ENCODE results near the gene USH1C. TPM values are rescaled to one million over a fixed set of nuclear protein-coding genes. Genes with fewer than 3 reads are reported as not detected.

Gene USH1C
- total and polyA plus RNA-seq, 8 donors = 3.5 to 44.3 (median 8.6) TPM

DNA sequence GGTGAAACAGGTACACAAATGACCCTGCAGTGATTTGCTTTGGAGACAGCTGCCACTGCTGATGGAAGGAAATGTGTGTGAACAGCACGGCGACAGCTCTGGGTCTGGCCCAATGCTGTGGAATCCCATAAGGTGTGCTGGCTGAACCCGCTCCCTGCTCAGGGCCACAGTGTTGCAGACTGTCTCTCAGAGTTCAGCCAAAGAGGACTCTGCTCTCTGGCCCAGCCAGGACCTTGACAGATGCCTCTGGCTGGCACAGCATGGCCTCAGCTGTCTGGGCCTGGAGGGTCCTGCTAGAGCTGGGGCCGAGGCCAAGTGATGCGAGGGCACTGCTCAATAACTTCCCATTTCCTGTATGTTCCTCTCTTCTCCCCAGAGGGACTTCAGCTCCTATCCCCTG lies 62.3 kb downstream of the USH1C start:
- TF ChIP-seq, protein P1, sequence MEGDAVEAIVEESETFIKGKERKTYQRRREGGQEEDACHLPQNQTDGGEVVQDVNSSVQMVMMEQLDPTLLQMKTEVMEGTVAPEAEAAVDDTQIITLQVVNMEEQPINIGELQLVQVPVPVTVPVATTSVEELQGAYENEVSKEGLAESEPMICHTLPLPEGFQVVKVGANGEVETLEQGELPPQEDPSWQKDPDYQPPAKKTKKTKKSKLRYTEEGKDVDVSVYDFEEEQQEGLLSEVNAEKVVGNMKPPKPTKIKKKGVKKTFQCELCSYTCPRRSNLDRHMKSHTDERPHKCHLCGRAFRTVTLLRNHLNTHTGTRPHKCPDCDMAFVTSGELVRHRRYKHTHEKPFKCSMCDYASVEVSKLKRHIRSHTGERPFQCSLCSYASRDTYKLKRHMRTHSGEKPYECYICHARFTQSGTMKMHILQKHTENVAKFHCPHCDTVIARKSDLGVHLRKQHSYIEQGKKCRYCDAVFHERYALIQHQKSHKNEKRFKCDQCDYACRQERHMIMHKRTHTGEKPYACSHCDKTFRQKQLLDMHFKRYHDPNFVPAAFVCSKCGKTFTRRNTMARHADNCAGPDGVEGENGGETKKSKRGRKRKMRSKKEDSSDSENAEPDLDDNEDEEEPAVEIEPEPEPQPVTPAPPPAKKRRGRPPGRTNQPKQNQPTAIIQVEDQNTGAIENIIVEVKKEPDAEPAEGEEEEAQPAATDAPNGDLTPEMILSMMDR (IDR thresholded peaks at IDR 0.05) = no peak
- no peak overlapping the region for H3K4me3 ChIP-seq
- H3K4me1 ChIP-seq = no peaks in the 10 kb centered on the region
- no peaks in the 10 kb centered on the region for H3K9me3 ChIP-seq
- 74 to 83% methylated on average over 5 of the region's 5 CpGs for WGBS, 2 donors
- DNase-seq (no peak), ATAC-seq (no peak), FAIRE-seq (no peak)
- intact Hi-C loops (cut with DNase I) = no loop called here
- no peaks in the 10 kb centered on the region for H3K27me3 ChIP-seq
- H3K36me3 ChIP-seq = no peaks in the 10 kb centered on the region
- H3K27ac ChIP-seq = no peak overlapping the region

DNA sequence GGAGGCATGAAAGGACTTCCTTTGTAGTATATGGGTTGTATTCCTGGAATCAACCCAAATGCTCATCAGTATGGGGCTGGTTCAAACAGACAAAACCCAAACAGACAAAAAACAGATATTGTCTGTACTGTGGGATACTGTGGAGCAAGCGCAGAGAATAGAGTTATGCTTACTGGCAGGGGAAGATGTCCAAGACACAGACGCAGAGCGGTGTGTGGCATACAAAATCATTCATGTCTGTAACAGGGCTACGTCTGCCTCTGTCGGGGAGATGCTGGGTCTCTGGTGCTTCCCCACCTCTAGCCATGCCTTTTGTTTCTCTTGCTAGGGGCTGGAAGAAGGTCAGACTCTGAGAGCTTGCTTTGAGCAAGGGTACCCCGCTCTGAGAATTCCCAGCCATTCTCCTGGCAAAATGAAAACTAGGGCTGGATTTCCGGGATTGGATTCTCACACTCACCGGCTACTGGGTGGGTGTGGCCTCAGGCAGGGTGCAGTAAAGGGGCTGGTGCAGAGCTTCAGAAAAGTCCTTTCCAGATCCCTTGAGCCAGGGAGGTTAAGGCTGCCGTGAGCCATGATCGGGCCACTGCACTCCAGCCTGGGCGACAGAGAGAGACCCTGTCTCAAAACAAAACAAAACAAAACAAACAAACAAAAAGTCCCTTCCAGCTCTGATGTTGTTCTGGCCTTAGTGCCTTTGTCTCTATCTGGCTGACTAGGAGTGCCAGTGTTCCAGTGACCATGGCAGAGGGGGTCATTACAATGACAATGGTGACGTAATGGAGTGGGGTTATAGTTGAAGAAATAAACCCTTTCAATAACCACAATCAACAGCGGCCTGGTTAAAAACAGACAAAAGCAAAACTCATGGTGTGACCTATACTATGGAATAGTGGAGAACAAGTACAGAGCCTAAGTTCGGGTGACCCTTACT lies 64.7 kb downstream of the USH1C start:
- peak overlapping the region in 1 of 4 donors; percentile 15 for H3K4me3 ChIP-seq
- no peaks in the 10 kb centered on the region for H3K4me1 ChIP-seq
- H3K27ac ChIP-seq = no peak overlapping the region
- WGBS, 2 donors = 29 to 30% methylated on average over 14 of the region's 14 CpGs
- H3K36me3 ChIP-seq = no peaks in the 10 kb centered on the region
- ATAC-seq = peak; percentile 76 to 90 (median 76)
- FAIRE-seq = no peak
- H3K27me3 ChIP-seq = peaks cover 0 to 7% (median 3%) of the 10 kb centered on the region in 4 donors
- intact Hi-C loops (cut with DNase I) = no loop called here
- H3K9me3 ChIP-seq = no peaks in the 10 kb centered on the region
- TF ChIP-seq, protein P1 (IDR thresholded peaks at IDR 0.05) = no peak
- peak in 2 of 6 donors; percentile 31 to 60 for DNase-seq

DNA sequence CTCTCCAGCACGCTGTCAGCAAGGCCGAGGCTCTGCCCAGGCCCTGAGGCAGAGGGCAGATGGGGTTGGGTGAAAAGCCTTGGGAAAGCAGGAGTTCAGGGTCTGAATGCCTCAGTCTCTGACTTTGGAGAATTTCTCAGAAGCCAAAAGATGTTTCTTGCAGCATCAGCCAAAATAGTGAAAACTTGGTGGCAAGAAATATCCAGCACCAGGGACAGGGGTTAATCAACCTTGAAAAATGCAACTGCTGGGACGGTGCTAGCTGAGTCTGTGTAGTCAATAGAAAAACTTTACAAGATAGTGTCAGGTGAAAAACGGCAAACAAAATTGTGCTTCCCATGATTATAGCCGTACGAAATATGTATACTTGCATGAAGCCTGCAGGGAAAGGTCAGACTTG lies 66.1 kb downstream of the USH1C start:
- FAIRE-seq = no peak
- no peak overlapping the region for H3K27ac ChIP-seq

DNA sequence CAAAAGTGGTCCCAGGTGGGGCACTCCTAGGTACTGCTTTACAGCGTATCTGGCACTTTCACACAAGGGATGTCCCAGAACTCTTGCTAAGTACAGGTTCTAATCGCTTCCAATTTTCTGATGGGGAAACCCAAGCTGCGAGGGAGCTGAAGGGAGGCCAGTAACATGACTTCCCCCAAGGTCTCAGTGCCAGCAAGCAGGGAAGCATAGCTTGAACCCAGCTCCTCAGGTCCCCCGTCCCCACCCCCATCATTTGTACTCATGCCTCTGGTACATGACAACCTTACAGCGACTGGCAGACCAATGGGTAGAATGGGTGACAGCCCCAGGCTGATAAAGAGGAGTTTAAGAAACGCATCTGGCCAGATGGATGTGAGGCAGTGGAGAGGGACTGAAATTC lies 66.9 kb downstream of the USH1C start:
- no peak for DNase-seq
- Histone ChIP-seq H3K27ac (no peak overlapping the region), H3K4me1 (no peaks in the 10 kb centered on the region), H3K9me3 (no peaks in the 10 kb centered on the region), H3K36me3 (no peaks in the 10 kb centered on the region), H3K27me3 (peaks cover 0 to 7% (median 3%) of the 10 kb centered on the region in 4 donors), H3K4me3 (no peak overlapping the region)
- no peak for ATAC-seq
- TF ChIP-seq, protein P1 (IDR thresholded peaks at IDR 0.05) = no peak
- WGBS, 2 donors = 67 to 79% methylated on average over 6 of the region's 6 CpGs
- FAIRE-seq = no peak
- intact Hi-C loops (cut with DNase I) = no loop called here

More for the DNA sequence above, 66.1 kb downstream of the USH1C start:
- WGBS, 2 donors = 45 to 50% methylated on average over 6 of the region's 6 CpGs
- TF ChIP-seq, protein P1 (IDR thresholded peaks at IDR 0.05) = no peak
- Histone ChIP-seq H3K9me3 (no peaks in the 10 kb centered on the region), H3K27me3 (peaks cover 0 to 7% (median 3%) of the 10 kb centered on the region in 4 donors), H3K4me1 (no peaks in the 10 kb centered on the region), H3K4me3 (no peak overlapping the region), H3K36me3 (no peaks in the 10 kb centered on the region)
- intact Hi-C loops (cut with DNase I) = no loop called here
- no peak for ATAC-seq
- no peak for DNase-seq

DNA sequence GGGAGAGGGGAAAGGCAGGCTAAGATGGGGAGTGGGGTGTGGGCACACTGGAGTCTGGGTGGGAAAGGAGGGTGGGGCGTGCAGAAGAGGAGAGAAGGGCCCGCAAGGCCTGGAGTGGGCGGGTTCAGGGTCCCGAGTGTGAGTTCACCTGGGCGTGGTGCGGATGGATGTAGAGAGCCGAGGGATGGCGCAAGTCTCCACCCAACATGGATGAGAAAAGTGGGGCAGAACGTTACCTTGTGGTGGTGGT lies 67.2 kb downstream of the USH1C start:
- intact Hi-C loops (cut with DNase I) = no loop called here
- H3K27me3 ChIP-seq = peaks cover 0 to 9% (median 4%) of the 10 kb centered on the region in 4 donors

More for the DNA sequence above, 67.2 kb downstream of the USH1C start:
- no peak overlapping the region for H3K27ac ChIP-seq
- no peak overlapping the region for H3K4me3 ChIP-seq
- ATAC-seq (no peak), DNase-seq (no peak), FAIRE-seq (no peak)
- no peaks in the 10 kb centered on the region for H3K36me3 ChIP-seq
- no peaks in the 10 kb centered on the region for H3K9me3 ChIP-seq
- TF ChIP-seq, protein P1 (IDR thresholded peaks at IDR 0.05) = no peak
- WGBS, 2 donors = 27 to 44% methylated on average over 9 of the region's 9 CpGs
- no peaks in the 10 kb centered on the region for H3K4me1 ChIP-seq
